Endothelial cell (in vitro differentiated cells): ENCODE data around the gene TRABD2B. TPM values are rescaled to one million over a fixed set of nuclear protein-coding genes. Genes with fewer than 3 reads are reported as not detected.

Experiments
- DNase-seq: peaks from one replicate; pipeline ENCODE4 v3.0.0; 2021; ENCODE audit warnings: low spot score
- H3K27ac Mint-ChIP-seq: one replicate; pipeline ENCODE4 v1.8.0; 2021; ENCODE audit warnings: mixed read lengths, inconsistent platforms; ENCODE audit not compliant: unreplicated experiment
- H3K27me3 Mint-ChIP-seq: one replicate; pipeline ENCODE4 v1.8.0; 2021; ENCODE audit warnings: mild to moderate bottlenecking, moderate library complexity, mixed read lengths, inconsistent platforms; ENCODE audit not compliant: unreplicated experiment
- H3K36me3 Mint-ChIP-seq: one replicate; pipeline ENCODE4 v1.8.0; 2021; ENCODE audit warnings: mild to moderate bottlenecking, low read depth, mixed read lengths, inconsistent platforms; ENCODE audit not compliant: unreplicated experiment
- H3K4me1 Mint-ChIP-seq: one replicate; pipeline ENCODE4 v1.8.0; 2021; ENCODE audit warnings: mild to moderate bottlenecking, mixed read lengths, inconsistent platforms; ENCODE audit not compliant: unreplicated experiment
- H3K4me3 Mint-ChIP-seq: one replicate; pipeline ENCODE4 v1.8.0; 2021; ENCODE audit warnings: mild to moderate bottlenecking, mixed read lengths, inconsistent platforms; ENCODE audit not compliant: unreplicated experiment
- H3K9me3 Mint-ChIP-seq: one replicate; pipeline ENCODE4 v1.8.0; 2021; ENCODE audit warnings: mixed read lengths, inconsistent platforms; ENCODE audit not compliant: unreplicated experiment
- CTCF ChIP-seq: fragments of 200-600 bp; sonication (generic); IDR thresholded peaks from one replicate; pipeline ENCODE4 v1.5.0; 2021; ENCODE audit warnings: antibody characterized with exemption; ENCODE audit not compliant: unreplicated experiment
- total RNA-seq: library from RNA; stranded (reverse); fragmentation: NEBNext Ultra II Directional; extraction: Animal tissue kit (Norgen Biotek cat#: 25700); gene quantifications from one replicate; pipeline ENCODE4 v1.2.1, GENCODE V29; 2021; ENCODE audit not compliant: unreplicated experiment

Gene TRABD2B
- total RNA-seq, 1 donor from 2014 or later: 1.0 TPM

GRCh38 chr1:47953661-47954060, 43.5 kb downstream of the TRABD2B start:
- no peak overlapping the region for H3K4me3 Mint-ChIP-seq
- peaks cover 15% of the 10 kb centered on the region for H3K27me3 Mint-ChIP-seq
- no peaks in the 10 kb centered on the region for H3K9me3 Mint-ChIP-seq
- TF ChIP-seq CTCF: no peak
- peaks cover 15% of the 10 kb centered on the region for H3K4me1 Mint-ChIP-seq
- peaks cover 12% of the 10 kb centered on the region for H3K36me3 Mint-ChIP-seq
- no peak for DNase-seq
- no peak overlapping the region for H3K27ac Mint-ChIP-seq

- Mint-ChIP-seq H3K27ac (no peak overlapping the region), H3K36me3 (peaks cover 12% of the 10 kb centered on the region), H3K4me3 (no peak overlapping the region), H3K9me3 (no peaks in the 10 kb centered on the region), H3K27me3 (peaks cover 15% of the 10 kb centered on the region), H3K4me1 (peaks cover 15% of the 10 kb centered on the region)
- no peak for DNase-seq
- TF ChIP-seq CTCF: no peak
Observed at GRCh38 chr1:47951545-47952235, 45.5 kb downstream of the TRABD2B start.

- Mint-ChIP-seq H3K9me3 (no peaks in the 10 kb centered on the region), H3K27me3 (peaks cover 14% of the 10 kb centered on the region), H3K4me3 (no peak overlapping the region), H3K27ac (no peak overlapping the region), H3K36me3 (peaks cover 9% of the 10 kb centered on the region), H3K4me1 (peaks cover 15% of the 10 kb centered on the region)
- no peak for TF ChIP-seq CTCF
- DNase-seq: no peak
Observed at GRCh38 chr1:47951026-47951425, 46.2 kb downstream of the TRABD2B start.

GRCh38 chr1:47950471-47950870, 46.7 kb downstream of the TRABD2B start:
- Mint-ChIP-seq H3K27me3 (peaks cover 10% of the 10 kb centered on the region), H3K4me3 (no peak overlapping the region), H3K4me1 (peaks cover 13% of the 10 kb centered on the region), H3K27ac (no peak overlapping the region), H3K36me3 (peaks cover 7% of the 10 kb centered on the region), H3K9me3 (no peaks in the 10 kb centered on the region)
- TF ChIP-seq CTCF: no peak
- no peak for DNase-seq

GRCh38 chr1:47948126-47948525, 49.1 kb downstream of the TRABD2B start:
- peaks cover 1% of the 10 kb centered on the region for H3K27me3 Mint-ChIP-seq
- TF ChIP-seq CTCF: no peak
- H3K27ac Mint-ChIP-seq: no peak overlapping the region
- H3K4me1 Mint-ChIP-seq: peaks cover 2% of the 10 kb centered on the region
- DNase-seq: peak; percentile 31
- H3K4me3 Mint-ChIP-seq: no peak overlapping the region
- H3K9me3 Mint-ChIP-seq: no peaks in the 10 kb centered on the region
- H3K36me3 Mint-ChIP-seq: no peaks in the 10 kb centered on the region
